KMS-11 (cell line): ENCODE results near the gene LTBR.
A peak's percentile ranks its signal among the peaks of the same experiment; 100 is the strongest.

ENCODE experiments used
- H2AFZ ChIP-seq: fragments of 200-600 bp; sonication (generic); 2 replicates; pipeline ENCODE4 v1.6.1; 2016; ENCODE audit warnings: antibody characterized with exemption, mixed run types, low read depth
- H3K27ac ChIP-seq: fragments of 200-600 bp; sonication (generic); 2 replicates; pipeline ENCODE4 v1.6.1; 2016; ENCODE audit warnings: mild to moderate bottlenecking, mixed run types
- H3K27me3 ChIP-seq: fragments of 200-600 bp; sonication (generic); 2 replicates; pipeline ENCODE4 v1.6.1; 2017; ENCODE audit warnings: mild to moderate bottlenecking, low read depth, mixed run types, moderate library complexity; ENCODE audit not compliant: insufficient read depth
- H3K36me3 ChIP-seq: fragments of 200-600 bp; sonication (generic); 2 replicates; pipeline ENCODE4 v1.6.1; 2017; ENCODE audit warnings: mild to moderate bottlenecking, mixed run types; ENCODE audit not compliant: insufficient read depth
- H3K4me1 ChIP-seq: fragments of 200-600 bp; sonication (generic); 2 replicates; pipeline ENCODE4 v1.6.1; 2016; ENCODE audit warnings: mild to moderate bottlenecking, low read depth, mixed run types; ENCODE audit not compliant: poor library complexity, severe bottlenecking
- H3K4me2 ChIP-seq: fragments of 200-600 bp; sonication (generic); 2 replicates; pipeline ENCODE4 v1.7.0; 2016; ENCODE audit warnings: mild to moderate bottlenecking, mixed run types
- H3K4me3 ChIP-seq: fragments of 200-600 bp; sonication (generic); IDR thresholded peaks from 2 replicates; pipeline ENCODE4 v1.6.1; 2017; ENCODE audit warnings: low read depth, low read length, mixed read lengths; ENCODE audit not compliant: insufficient read depth
- H3K79me2 ChIP-seq: fragments of 200-600 bp; sonication (generic); 2 replicates; pipeline ENCODE4 v1.6.1; 2016; ENCODE audit warnings: low read depth, mixed run types; ENCODE audit not compliant: insufficient read depth
- H3K9ac ChIP-seq: fragments of 200-600 bp; sonication (generic); 2 replicates; pipeline ENCODE4 v1.6.1; 2016; ENCODE audit warnings: mild to moderate bottlenecking, mixed run types
- H4K20me1 ChIP-seq: fragments of 200-600 bp; sonication (generic); 2 replicates; pipeline ENCODE4 v1.6.1; 2016; ENCODE audit warnings: mild to moderate bottlenecking, mixed run types; ENCODE audit not compliant: insufficient read depth
- CTCF ChIP-seq: fragments of 200-600 bp; sonication (generic); conservative IDR thresholded peaks from 2 replicates; pipeline ENCODE4 v1.6.1; 2017; ENCODE audit warnings: low read depth, mild to moderate bottlenecking, antibody characterized with exemption, low read length, moderate library complexity, mixed read lengths

The LTBR gene

GRCh38 chr12:6416596-6416995 lies 32.6 kb downstream of the LTBR start:
- H3K36me3 ChIP-seq: no peaks in the 10 kb centered on the region
- TF ChIP-seq CTCF: no peak
- H3K4me2 ChIP-seq: no peak overlapping the region
- H3K9ac ChIP-seq: no peak overlapping the region
- H3K4me1 ChIP-seq: no peaks in the 10 kb centered on the region
- H2AFZ ChIP-seq: no peak overlapping the region
- H3K79me2 ChIP-seq: no peaks in the 10 kb centered on the region
- no peaks in the 10 kb centered on the region for H3K27me3 ChIP-seq
- H3K27ac ChIP-seq: no peak overlapping the region
- no peak overlapping the region for H3K4me3 ChIP-seq
- no peaks in the 10 kb centered on the region for H4K20me1 ChIP-seq

- H3K9ac ChIP-seq: no peak overlapping the region
- H3K4me1 ChIP-seq: peaks cover 6% of the 10 kb centered on the region
- no peak overlapping the region for H3K4me2 ChIP-seq
- no peaks in the 10 kb centered on the region for H3K36me3 ChIP-seq
- H2AFZ ChIP-seq: no peak overlapping the region
- no peaks in the 10 kb centered on the region for H3K79me2 ChIP-seq
- no peak overlapping the region for H3K4me3 ChIP-seq
- no peak for TF ChIP-seq CTCF
- no peaks in the 10 kb centered on the region for H3K27me3 ChIP-seq
- no peaks in the 10 kb centered on the region for H4K20me1 ChIP-seq
- H3K27ac ChIP-seq: no peak overlapping the region
Measured at GRCh38 chr12:6418796-6419195, 34.8 kb downstream of the LTBR start.

- no peaks in the 10 kb centered on the region for H4K20me1 ChIP-seq
- no peak for TF ChIP-seq CTCF
- H3K4me3 ChIP-seq: no peak overlapping the region
- peaks cover 10% of the 10 kb centered on the region for H3K4me1 ChIP-seq
- no peaks in the 10 kb centered on the region for H3K27me3 ChIP-seq
- no peaks in the 10 kb centered on the region for H3K36me3 ChIP-seq
- H3K27ac ChIP-seq: no peak overlapping the region
- H2AFZ ChIP-seq: no peak overlapping the region
- H3K79me2 ChIP-seq: no peaks in the 10 kb centered on the region
- H3K4me2 ChIP-seq: no peak overlapping the region
- H3K9ac ChIP-seq: no peak overlapping the region
Measured at GRCh38 chr12:6420364-6420763, 36.4 kb downstream of the LTBR start.

GRCh38 chr12:6423267-6424007 lies 39.5 kb downstream of the LTBR start:
- Histone ChIP-seq H3K27ac (no peak overlapping the region), H3K4me1 (peaks cover 10% of the 10 kb centered on the region), H3K4me2 (peak overlapping the region; percentile 12; the same call in 1 of the 2 replicates), H4K20me1 (no peaks in the 10 kb centered on the region), H3K4me3 (no peak overlapping the region), H3K79me2 (no peaks in the 10 kb centered on the region), H2AFZ (peak overlapping the region; percentile 92), H3K9ac (no peak overlapping the region), H3K36me3 (no peaks in the 10 kb centered on the region), H3K27me3 (no peaks in the 10 kb centered on the region)
- peak; percentile 78 for TF ChIP-seq CTCF
